ENCODE results near the gene LIF.

The LIF gene

GRCh38 chr22:30262112-30262511 lies 15.6 kb upstream of the LIF start:
- DNase-seq = no peak

GRCh38 chr22:30261134-30261533 lies 14.6 kb upstream of the LIF start:
- no peak for DNase-seq

- DNase-seq = no peak
Measured at GRCh38 chr22:30260682-30261081, 14.1 kb upstream of the LIF start.

- no peak for DNase-seq
Measured at GRCh38 chr22:30260276-30260675, 13.7 kb upstream of the LIF start.

- no peak for DNase-seq
Measured at GRCh38 chr22:30254314-30254713, 7.8 kb upstream of the LIF start.

GRCh38 chr22:30253205-30253852 lies 6.8 kb upstream of the LIF start:
- DNase-seq = no peak

- no peak for DNase-seq
Measured at GRCh38 chr22:30252411-30253204, 6.0 kb upstream of the LIF start.

GRCh38 chr22:30251711-30252110 lies 5.2 kb upstream of the LIF start:
- no peak for DNase-seq

- peak; percentile 48 for DNase-seq
Measured at GRCh38 chr22:30250661-30251267, 4.2 kb upstream of the LIF start.

- no peak for DNase-seq
Measured at GRCh38 chr22:30250039-30250565, 3.5 kb upstream of the LIF start.

- DNase-seq = no peak
Measured at GRCh38 chr22:30249049-30250038, 2.8 kb upstream of the LIF start.

- no peak for DNase-seq
Measured at GRCh38 chr22:30248484-30248883, 1.9 kb upstream of the LIF start.

- DNase-seq = no peak
Measured at GRCh38 chr22:30247974-30248373, 1.4 kb upstream of the LIF start.

- no peak for DNase-seq
Measured at GRCh38 chr22:30247561-30247960, 1.0 kb upstream of the LIF start.

GRCh38 chr22:30246814-30247376 lies 336 bp upstream of the LIF start:
- no peak for DNase-seq

GRCh38 chr22:30245181-30245984 lies 1.2 kb downstream of the LIF start:
- DNase-seq = no peak

- DNase-seq = no peak
Measured at GRCh38 chr22:30244641-30245040, 1.9 kb downstream of the LIF start.

- DNase-seq = no peak
Measured at GRCh38 chr22:30244066-30244465, 2.5 kb downstream of the LIF start.

GRCh38 chr22:30243661-30244060 lies 2.9 kb downstream of the LIF start:
- no peak for DNase-seq

- DNase-seq = no peak
Measured at GRCh38 chr22:30241576-30242371, 4.8 kb downstream of the LIF start.

Measured in activated CD4-positive, CD25-positive, alpha-beta regulatory T cell treated with anti-CD3 and anti-CD28 coated beads, Interleukin-2, amount 50 U/mL, for 72 hours (primary cell).